GF-D8 (cell line): ENCODE measurements around the gene DNAJB11.

Source experiments
- DNase-seq: peaks from one replicate; lab custom pipeline; 2025; lab: John Stamatoyannopoulos, UW

Gene DNAJB11

GRCh38 chr3:186596568-186597287, 26.2 kb downstream of the DNAJB11 start:
- DNase-seq = no peak

- no peak for DNase-seq
These were observed 27.7 kb downstream of the DNAJB11 start for GRCh38 chr3:186598108-186598784.

- DNase-seq = no peak
These were observed 28.2 kb downstream of the DNAJB11 start for GRCh38 chr3:186598794-186599141.

GRCh38 chr3:186599142-186599784, 28.7 kb downstream of the DNAJB11 start:
- DNase-seq = no peak

- no peak for DNase-seq
These were observed 29.3 kb downstream of the DNAJB11 start for GRCh38 chr3:186599785-186600166.

GRCh38 chr3:186600896-186601295, 30.4 kb downstream of the DNAJB11 start:
- DNase-seq = no peak

GRCh38 chr3:186603159-186603558, 32.6 kb downstream of the DNAJB11 start:
- no peak for DNase-seq

GRCh38 chr3:186605078-186605477, 34.6 kb downstream of the DNAJB11 start:
- no peak for DNase-seq

- no peak for DNase-seq
These were observed 35.3 kb downstream of the DNAJB11 start for GRCh38 chr3:186605561-186606545.

- no peak for DNase-seq
These were observed 38.2 kb downstream of the DNAJB11 start for GRCh38 chr3:186608624-186609215.

- no peak for DNase-seq
These were observed 38.8 kb downstream of the DNAJB11 start for GRCh38 chr3:186609247-186609868.

GRCh38 chr3:186612065-186612464, 41.5 kb downstream of the DNAJB11 start:
- DNase-seq = no peak

GRCh38 chr3:186612721-186613636, 42.5 kb downstream of the DNAJB11 start, which contains the start of gene AHSG:
Gene AHSG, plus strand, starts transcription at chr3:186613060. Its CDS starts 82 bp downstream, at chr3:186613142.
- DNase-seq = no peak

- DNase-seq = no peak
These were observed 43.2 kb downstream of the DNAJB11 start for GRCh38 chr3:186613637-186614265.

- DNase-seq = no peak
These were observed 43.7 kb downstream of the DNAJB11 start for GRCh38 chr3:186614266-186614596.

GRCh38 chr3:186614597-186615483, 44.3 kb downstream of the DNAJB11 start:
- DNase-seq = peak; percentile 9

- DNase-seq = no peak
These were observed 45.7 kb downstream of the DNAJB11 start for GRCh38 chr3:186616299-186616617.

GRCh38 chr3:186617036-186617946, 46.8 kb downstream of the DNAJB11 start:
- peak; percentile 57 for DNase-seq
